Smooth muscle cell (in vitro differentiated cells): ENCODE data around the gene DDX11. TPM values are rescaled to one million over a fixed set of nuclear protein-coding genes. Genes with fewer than 3 reads are reported as not detected.

Source experiments
- DNase-seq: peaks from one replicate; lab custom pipeline; 2025; ENCODE audit not compliant: unreplicated experiment; lab: John Stamatoyannopoulos, UW
- H2AFZ ChIP-seq: fragments of 200-600 bp; sonication (generic); 2 replicates; pipeline ENCODE4 v1.6.0; 2016; ENCODE audit warnings: antibody characterized with exemption, low read depth, mild to moderate bottlenecking
- H3F3A ChIP-seq: fragments of 200-600 bp; sonication (generic); 2 replicates; pipeline ENCODE4 v1.6.0; 2017; ENCODE audit warnings: antibody characterized with exemption, low read depth
- H3K27ac ChIP-seq: fragments of 200-600 bp; sonication (generic); 2 replicates; pipeline ENCODE4 v1.5.1; 2016; ENCODE audit warnings: low read depth, mild to moderate bottlenecking
- H3K27me3 ChIP-seq: fragments of 200-600 bp; sonication (generic); 2 replicates; pipeline ENCODE4 v1.6.1; 2016; ENCODE audit warnings: low read depth, mild to moderate bottlenecking
- H3K36me3 ChIP-seq: fragments of 200-600 bp; sonication (generic); 2 replicates; pipeline ENCODE4 v1.5.1; 2016; ENCODE audit warnings: low read depth
- H3K4me1 ChIP-seq: fragments of 200-600 bp; sonication (generic); 2 replicates; pipeline ENCODE4 v1.5.1; 2016; ENCODE audit warnings: low read depth
- H3K4me2 ChIP-seq: fragments of 200-600 bp; sonication (generic); 2 replicates; pipeline ENCODE4 v1.6.0; 2016; ENCODE audit warnings: mild to moderate bottlenecking
- H3K4me3 ChIP-seq: fragments of 200-600 bp; sonication (generic); 2 replicates; pipeline ENCODE4 v1.5.1; 2016; ENCODE audit warnings: mild to moderate bottlenecking
- H3K79me2 ChIP-seq: fragments of 200-600 bp; sonication (generic); 2 replicates; pipeline ENCODE4 v1.6.0; 2016; ENCODE audit warnings: low read depth, mild to moderate bottlenecking
- H3K9ac ChIP-seq: fragments of 200-600 bp; sonication (generic); 2 replicates; pipeline ENCODE4 v1.6.0; 2016; ENCODE audit warnings: low read depth
- H3K9me3 ChIP-seq: fragments of 200-600 bp; sonication (generic); replicated peaks from 2 replicates; pipeline ENCODE4 v1.5.1; 2016; ENCODE audit warnings: low read depth
- H4K20me1 ChIP-seq: fragments of 200-600 bp; sonication (generic); 2 replicates; pipeline ENCODE4 v1.6.0; 2016; ENCODE audit warnings: low read depth
- CTCF ChIP-seq: fragments of 200-600 bp; sonication (generic); IDR thresholded peaks from 2 replicates; pipeline ENCODE4 v1.5.1; 2017; ENCODE audit warnings: borderline replicate concordance, mild to moderate bottlenecking, antibody characterized with exemption; ENCODE audit not compliant: insufficient read depth, poor library complexity, severe bottlenecking
- WGBS: methylation state at CpG from one replicate; pipeline ENCODE4 v1.1.7; 2016; ENCODE audit warnings: low lambda C conversion rate; 5-methylcytosine and 5-hydroxymethylcytosine counted together
- polyA plus RNA-seq: library from polyadenylated mRNA; unstranded; fragments of >200 nt; fragmentation: Nextera tagmentation; extraction: Ambion mirVana; gene quantifications from 2 replicates; pipeline ENCODE4 v1.2.1, GENCODE V29; 2016
- total RNA-seq: library from RNA; depleted of rRNA; stranded (reverse); fragments of >200 nt; gene quantifications from 2 replicates; pipeline ENCODE4 v1.2.3, GENCODE V29; 2014

The DDX11 gene
- total and polyA plus RNA-seq, 2 experiments from 2014 or later: 13.4 to 22.8 TPM

- Histone ChIP-seq H3K4me1 (no peaks in the 10 kb centered on the region), H3K27ac (no peak overlapping the region), H3K4me2 (peak overlapping the region; percentile 88), H3K9me3 (no peaks in the 10 kb centered on the region), H3K9ac (no peak overlapping the region), H4K20me1 (no peaks in the 10 kb centered on the region), H3K79me2 (no peaks in the 10 kb centered on the region), H3K4me3 (peak overlapping the region; percentile 50), H3K27me3 (peaks cover 37% of the 10 kb centered on the region), H3K36me3 (no peaks in the 10 kb centered on the region), H2AFZ (peak overlapping the region; percentile 44), H3F3A (no peaks in the 10 kb centered on the region)
- peak; percentile 83 for TF ChIP-seq CTCF
- WGBS: 5% methylated on average over 42 of the region's 45 CpGs
- no peak for DNase-seq
Observed at GRCh38 chr12:31117203-31118011, 43.7 kb downstream of the DDX11 start.

- Histone ChIP-seq H3K4me3 (peak overlapping the region; percentile 43), H3K36me3 (no peaks in the 10 kb centered on the region), H3K79me2 (no peaks in the 10 kb centered on the region), H3K4me1 (no peaks in the 10 kb centered on the region), H4K20me1 (no peaks in the 10 kb centered on the region), H3K4me2 (peak overlapping the region; percentile 88), H3K9ac (no peak overlapping the region), H2AFZ (no peak overlapping the region), H3F3A (no peaks in the 10 kb centered on the region), H3K27ac (no peak overlapping the region), H3K27me3 (peaks cover 37% of the 10 kb centered on the region), H3K9me3 (no peaks in the 10 kb centered on the region)
- 15% methylated on average over 41 of the region's 44 CpGs for WGBS
- no peak for TF ChIP-seq CTCF
- DNase-seq: no peak
Observed at GRCh38 chr12:31118347-31119191, 44.9 kb downstream of the DDX11 start.

GRCh38 chr12:31119192-31119802, 45.6 kb downstream of the DDX11 start:
- Histone ChIP-seq H3K9me3 (no peaks in the 10 kb centered on the region), H4K20me1 (no peaks in the 10 kb centered on the region), H3F3A (no peaks in the 10 kb centered on the region), H3K4me1 (no peaks in the 10 kb centered on the region), H3K4me2 (peak overlapping the region; percentile 88), H3K27me3 (peaks cover 37% of the 10 kb centered on the region), H3K4me3 (peak overlapping the region; percentile 43), H3K36me3 (no peaks in the 10 kb centered on the region), H2AFZ (no peak overlapping the region), H3K27ac (no peak overlapping the region), H3K79me2 (no peaks in the 10 kb centered on the region), H3K9ac (no peak overlapping the region)
- WGBS: 19% methylated on average over 31 of the region's 34 CpGs
- DNase-seq: no peak
- TF ChIP-seq CTCF: no peak
